Lower leg skin (tissue), 4 donors: ENCODE results near the gene COL25A1. TPM values are rescaled to one million over a fixed set of nuclear protein-coding genes. Genes with fewer than 3 reads are reported as not detected.

Source experiments
- DNase-seq, 2 donors: peaks; one replicate each; pipeline ENCODE4 v3.0.0-alpha.2; 2019; ENCODE audit warnings: low spot score in 2 of 2
- H3K4me3 ChIP-seq: fragments of 200-600 bp; sonication (generic); 2 replicates; pipeline ENCODE4 v1.5.1; 2017; ENCODE audit warnings: mild to moderate bottlenecking, low read depth; ENCODE audit not compliant: poor library complexity, severe bottlenecking
- POLR2A ChIP-seq, 2 donors: fragments of 450-650 bp; IDR thresholded peaks; one replicate each; pipeline ENCODE4 v1.6.1; 2016 to 2017; ENCODE audit warnings: antibody characterized with exemption in 2 of 2, mild to moderate bottlenecking in 1 of 2, moderate library complexity in 1 of 2
- WGBS, 2 donors: methylation state at CpG; one replicate each; pipeline ENCODE4 v1.1.5; 2018; 5-methylcytosine and 5-hydroxymethylcytosine counted together
- intact Hi-C: fragments of 100-400 bp; cut with DNase I; formaldehyde crosslinking; loops from one replicate; pipeline ENCODE4 v1.15.0; 2023; ENCODE audit warnings: low total_unique reads
- total RNA-seq, 4 donors: library from RNA; depleted of rRNA; stranded (reverse); fragments of >200 nt; gene quantifications; one replicate each; pipeline ENCODE4 v1.1.0, GENCODE V29; 2016
- TF ChIP-seq, protein P1 (sequence below), 3 donors: fragments of 450-650 bp; IDR thresholded peaks; one replicate each; pipeline ENCODE4 v1.5.1; 2016; ENCODE audit warnings: antibody characterized with exemption in 3 of 3, mild to moderate bottlenecking in 3 of 3, moderate library complexity in 2 of 3

Gene COL25A1
- total RNA-seq, 4 donors from 2014 or later = 0.42 to 2.4 (median 1.5) TPM

DNA sequence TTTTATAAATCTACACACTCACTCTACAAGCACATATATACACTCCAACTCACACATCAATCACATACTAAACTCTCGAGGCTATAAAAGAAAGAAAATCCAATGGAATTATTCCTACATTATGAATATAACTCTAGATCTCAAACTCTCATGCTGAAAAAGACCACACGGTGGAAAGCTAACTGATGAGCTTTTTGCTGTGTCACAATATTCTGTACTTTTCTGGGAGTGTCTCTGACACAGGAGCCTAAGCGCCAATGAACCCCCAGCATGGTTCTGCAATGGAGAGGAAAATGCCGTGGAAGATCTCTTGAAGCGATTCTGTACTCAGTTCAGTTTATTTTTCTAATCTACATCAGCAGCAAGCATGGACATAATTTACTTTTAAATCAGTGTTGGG, 415.4 kb downstream of the COL25A1 start:
- WGBS, 2 donors = 57 to 58% methylated on average over 5 of the region's 5 CpGs
- TF ChIP-seq, protein P1, sequence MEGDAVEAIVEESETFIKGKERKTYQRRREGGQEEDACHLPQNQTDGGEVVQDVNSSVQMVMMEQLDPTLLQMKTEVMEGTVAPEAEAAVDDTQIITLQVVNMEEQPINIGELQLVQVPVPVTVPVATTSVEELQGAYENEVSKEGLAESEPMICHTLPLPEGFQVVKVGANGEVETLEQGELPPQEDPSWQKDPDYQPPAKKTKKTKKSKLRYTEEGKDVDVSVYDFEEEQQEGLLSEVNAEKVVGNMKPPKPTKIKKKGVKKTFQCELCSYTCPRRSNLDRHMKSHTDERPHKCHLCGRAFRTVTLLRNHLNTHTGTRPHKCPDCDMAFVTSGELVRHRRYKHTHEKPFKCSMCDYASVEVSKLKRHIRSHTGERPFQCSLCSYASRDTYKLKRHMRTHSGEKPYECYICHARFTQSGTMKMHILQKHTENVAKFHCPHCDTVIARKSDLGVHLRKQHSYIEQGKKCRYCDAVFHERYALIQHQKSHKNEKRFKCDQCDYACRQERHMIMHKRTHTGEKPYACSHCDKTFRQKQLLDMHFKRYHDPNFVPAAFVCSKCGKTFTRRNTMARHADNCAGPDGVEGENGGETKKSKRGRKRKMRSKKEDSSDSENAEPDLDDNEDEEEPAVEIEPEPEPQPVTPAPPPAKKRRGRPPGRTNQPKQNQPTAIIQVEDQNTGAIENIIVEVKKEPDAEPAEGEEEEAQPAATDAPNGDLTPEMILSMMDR (IDR thresholded peaks at IDR 0.05) = no peak
- TF ChIP-seq POLR2A (IDR thresholded peaks at IDR 0.05) = no peak
- intact Hi-C loops = no loop called here
- no peak overlapping the region for H3K4me3 ChIP-seq
- DNase-seq = no peak

DNA sequence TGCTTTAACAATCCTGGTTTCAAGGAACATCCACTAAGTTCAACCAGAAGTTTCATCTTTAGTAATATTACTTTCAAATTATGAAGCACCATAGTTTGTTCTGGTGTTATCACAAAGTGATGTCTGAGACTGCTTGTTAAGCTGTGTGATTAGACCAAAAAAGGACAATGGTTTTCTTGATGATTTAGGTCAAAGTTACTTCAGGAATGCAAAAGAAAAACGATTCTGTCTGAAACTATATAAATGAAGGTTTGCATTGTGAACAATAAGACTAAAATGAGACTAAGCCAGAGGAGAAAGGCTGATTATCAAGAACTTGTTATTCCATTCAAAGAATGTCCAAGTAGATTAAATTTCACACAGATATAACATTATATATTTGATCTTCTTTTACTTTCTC, 417.2 kb downstream of the COL25A1 start:
- WGBS, 2 donors = 24 to 42% methylated on average over 1 of the region's 1 CpG
- intact Hi-C loops = no loop called here
- DNase-seq = no peak
- no peak overlapping the region for H3K4me3 ChIP-seq
- TF ChIP-seq, protein P1 (IDR thresholded peaks at IDR 0.05) = no peak
- no peak for TF ChIP-seq POLR2A (IDR thresholded peaks at IDR 0.05)

DNA sequence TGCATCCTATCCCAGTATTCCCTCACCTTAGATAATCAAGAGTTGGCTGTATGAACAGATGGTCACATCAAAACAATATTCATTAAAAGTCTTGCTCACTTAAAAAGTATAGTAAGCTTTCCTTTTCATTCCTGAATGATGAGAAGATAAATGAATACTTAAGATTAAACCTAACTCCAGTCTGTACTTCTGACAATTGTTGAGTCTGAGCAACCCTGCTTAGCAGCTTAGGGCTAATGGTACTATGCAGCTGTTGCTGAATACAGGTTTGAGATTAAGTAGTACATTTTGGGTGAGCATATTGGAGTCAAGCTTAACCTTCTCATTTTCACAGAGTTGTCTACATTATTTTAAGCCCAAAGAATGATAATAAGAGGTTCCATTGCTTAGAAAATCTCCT, 417.9 kb downstream of the COL25A1 start:
- intact Hi-C loops = no loop called here
- no peak overlapping the region for H3K4me3 ChIP-seq
- no peak for TF ChIP-seq POLR2A (IDR thresholded peaks at IDR 0.05)
- TF ChIP-seq, protein P1 (IDR thresholded peaks at IDR 0.05) = no peak
- DNase-seq = no peak

DNA sequence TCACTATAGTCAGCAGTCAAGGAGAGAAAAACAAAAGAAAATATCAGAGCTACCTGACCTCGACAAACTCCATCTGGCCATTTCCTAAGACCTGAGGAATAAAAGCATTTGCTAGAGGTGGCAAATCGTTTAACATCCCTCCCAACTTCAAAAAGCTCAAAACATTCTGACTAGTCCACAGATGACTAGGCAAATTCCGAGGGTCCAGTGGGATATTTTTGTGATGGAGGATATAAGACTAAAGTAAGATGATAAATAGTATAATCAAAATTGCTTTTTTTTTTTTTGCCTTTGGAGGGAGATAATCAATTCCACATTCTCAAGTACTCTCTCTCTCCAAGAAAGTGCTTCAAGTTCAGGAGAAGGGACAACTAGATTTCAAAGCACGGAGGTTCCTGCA, 420.5 kb downstream of the COL25A1 start:
- no peak overlapping the region for H3K4me3 ChIP-seq
- DNase-seq = no peak
- TF ChIP-seq, protein P1 (IDR thresholded peaks at IDR 0.05) = no peak
- no peak for TF ChIP-seq POLR2A (IDR thresholded peaks at IDR 0.05)
- 83 to 86% methylated on average over 4 of the region's 4 CpGs for WGBS, 2 donors
- intact Hi-C loops = no loop called here

DNA sequence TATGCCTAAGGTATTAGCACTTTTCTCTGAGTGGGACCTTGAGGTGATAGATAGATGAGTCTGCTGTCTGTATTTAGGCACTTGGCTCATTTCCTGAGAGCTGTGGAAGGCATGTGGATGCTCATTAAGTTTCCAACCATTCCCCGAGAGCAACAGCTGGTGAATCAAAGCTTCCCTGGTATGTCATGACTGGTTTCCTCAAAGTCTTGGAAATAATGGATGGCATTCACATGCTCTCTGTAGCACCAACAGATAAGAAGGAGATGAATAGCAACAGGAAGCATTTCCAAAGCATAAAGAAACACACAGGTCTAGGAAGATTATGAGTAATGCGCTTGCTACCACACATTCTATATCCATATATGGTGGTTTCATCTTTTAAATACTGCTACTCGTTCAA, 421.3 kb downstream of the COL25A1 start:
- no peak overlapping the region for H3K4me3 ChIP-seq
- no peak for TF ChIP-seq POLR2A (IDR thresholded peaks at IDR 0.05)
- TF ChIP-seq, protein P1 (IDR thresholded peaks at IDR 0.05) = no peak
- intact Hi-C loops = no loop called here
- DNase-seq = no peak
- 72 to 75% methylated on average over 3 of the region's 3 CpGs for WGBS, 2 donors

DNA sequence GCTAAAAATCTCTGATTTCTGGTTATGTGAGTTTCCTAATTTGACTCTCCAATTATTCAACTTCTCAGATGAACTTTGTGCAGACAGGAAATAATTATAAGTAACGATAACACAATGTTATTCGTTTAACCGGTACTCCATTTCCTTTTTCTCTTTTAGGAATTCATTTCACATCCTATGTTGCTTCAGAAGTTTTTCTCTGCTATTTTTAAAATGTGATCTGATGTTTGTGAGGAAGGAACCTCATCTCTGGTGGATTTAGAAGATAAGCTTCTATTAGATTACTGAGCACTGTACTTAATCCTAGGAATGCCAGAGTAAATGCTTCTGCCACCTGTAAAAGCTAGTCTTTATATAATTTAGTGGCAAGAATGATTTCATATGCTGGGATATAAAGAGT, 423.7 kb downstream of the COL25A1 start:
- intact Hi-C loops = no loop called here
- no peak overlapping the region for H3K4me3 ChIP-seq
- TF ChIP-seq, protein P1 (IDR thresholded peaks at IDR 0.05) = no peak
- no peak for TF ChIP-seq POLR2A (IDR thresholded peaks at IDR 0.05)
- no peak for DNase-seq
- WGBS, 2 donors = 26 to 27% methylated on average over 3 of the region's 3 CpGs
